SK-N-MC (cell line): ENCODE results near the gene REEP5.
"Not testable (repeated sequence)": the region's sequence is repeated elsewhere in the genome, so short reads cannot be mapped to it uniquely, and the experiment has no call there.

Source experiments
- DNase-seq: peaks from one replicate; pipeline ENCODE4 v3.0.0-alpha.2; 2011; ENCODE audit warnings: low read depth, low spot score
- H3K27ac ChIP-seq: fragments of 200-600 bp; sonication (generic); 2 replicates; pipeline ENCODE4 v1.5.1; 2016; ENCODE audit warnings: mixed run types
- H3K36me3 ChIP-seq: fragments of 200-600 bp; sonication (generic); 2 replicates; pipeline ENCODE4 v1.6.1; 2017; ENCODE audit warnings: antibody characterized with exemption, low read length, mixed read lengths; ENCODE audit not compliant: insufficient read depth
- H3K4me3 ChIP-seq: fragments of 200-600 bp; sonication (generic); 2 replicates; pipeline ENCODE4 v1.5.1; 2016
- H3K9ac ChIP-seq: fragments of 200-600 bp; sonication (generic); 2 replicates; pipeline ENCODE4 v1.8.0; 2017; ENCODE audit warnings: mixed run types, mixed read lengths; ENCODE audit not compliant: insufficient read length
- H3K9me3 ChIP-seq: fragments of 200-600 bp; sonication (generic); 2 replicates; pipeline ENCODE4 v1.6.1; 2017; ENCODE audit warnings: low read depth, mild to moderate bottlenecking, antibody characterized with exemption, low read length, moderate library complexity, mixed read lengths
- EZH2 ChIP-seq: fragments of 200-600 bp; sonication (generic); IDR thresholded peaks from one replicate; pipeline ENCODE4 v1.6.1; 2017; ENCODE audit warnings: antibody characterized with exemption
- FOXP2 ChIP-seq: optimal IDR thresholded peaks from 2 replicates; pipeline ENCODE3; 2011; ENCODE audit warnings: mild to moderate bottlenecking, moderate library complexity; ENCODE audit not compliant: insufficient read depth; ENCODE audit errors: extremely low read length, control extremely low read depth
- POLR2AphosphoS5 ChIP-seq: IDR thresholded peaks from 2 replicates; pipeline ENCODE4 v1.6.1; 2012; ENCODE audit warnings: mild to moderate bottlenecking, low read depth, low read length, borderline replicate concordance

Gene REEP5

GRCh38 chr5:112863549-112863948 is 58.5 kb downstream of the REEP5 start:
- Histone ChIP-seq H3K36me3 (peaks cover 52% of the 10 kb centered on the region), H3K9ac (no peak overlapping the region), H3K4me3 (no peak overlapping the region), H3K27ac (no peak overlapping the region), H3K9me3 (no peaks in the 10 kb centered on the region)
- no peak for DNase-seq
- TF ChIP-seq FOXP2 (no peak), EZH2 (no peak), POLR2AphosphoS5 (no peak)

- TF ChIP-seq POLR2AphosphoS5, result no peak
- TF ChIP-seq EZH2, result no peak
- no peak for TF ChIP-seq FOXP2
Measured at GRCh38 chr5:112862085-112862484, 59.9 kb downstream of the REEP5 start.

GRCh38 chr5:112861638-112861985 is 60.4 kb downstream of the REEP5 start:
- Histone ChIP-seq H3K4me3 (peak overlapping the region; percentile 88), H3K27ac (peak overlapping the region; percentile 64; the same call in 1 of the 2 replicates), H3K9ac (peak overlapping the region; percentile 93), H3K9me3 (no peaks in the 10 kb centered on the region), H3K36me3 (peaks cover 34% of the 10 kb centered on the region)
- DNase-seq, result no peak
- TF ChIP-seq POLR2AphosphoS5, result no peak
- TF ChIP-seq EZH2, result no peak
- no peak for TF ChIP-seq FOXP2

More at GRCh38 chr5:112862085-112862484, 59.9 kb downstream of the REEP5 start:
- no peaks in the 10 kb centered on the region for H3K9me3 ChIP-seq
- no peak for DNase-seq
- peaks cover 39% of the 10 kb centered on the region for H3K36me3 ChIP-seq
- H3K27ac ChIP-seq, result no peak overlapping the region
- peak overlapping the region; percentile 93 for H3K9ac ChIP-seq
- peak overlapping the region; percentile 88 for H3K4me3 ChIP-seq

GRCh38 chr5:112860929-112861637 is 60.9 kb downstream of the REEP5 start, which contains the start of gene SRP19:
TSS of gene SRP19 (plus strand) at chr5:112861287. CDS start at chr5:112861377, 90 bp downstream.
- no peak for TF ChIP-seq FOXP2
- TF ChIP-seq POLR2AphosphoS5, result peak; percentile 78
- H3K9ac ChIP-seq, result peak within 1 kb of the TSS; percentile 93
- peak within 1 kb of the TSS; percentile 91 for H3K27ac ChIP-seq
- peaks cover 29% of the 10 kb centered on the region for H3K36me3 ChIP-seq
- DNase-seq, result peak; percentile 90
- peak within 1 kb of the TSS; percentile 88 for H3K4me3 ChIP-seq
- no peaks in the 10 kb centered on the region for H3K9me3 ChIP-seq

- H3K4me3 ChIP-seq, result peak overlapping the region; percentile 88
- DNase-seq, H3K9me3 ChIP-seq: not testable (repeated sequence)
Measured at GRCh38 chr5:112860571-112860928, 61.5 kb downstream of the REEP5 start.

GRCh38 chr5:112857866-112858265 is 64.2 kb downstream of the REEP5 start:
- H3K27ac ChIP-seq, result no peak overlapping the region
- TF ChIP-seq EZH2, result no peak
- TF ChIP-seq POLR2AphosphoS5, result no peak
- no peak for TF ChIP-seq FOXP2
- H3K9me3 ChIP-seq, result no peaks in the 10 kb centered on the region
- H3K4me3 ChIP-seq, result no peak overlapping the region
- peaks cover 1% of the 10 kb centered on the region for H3K36me3 ChIP-seq
- no peak overlapping the region for H3K9ac ChIP-seq
- no peak for DNase-seq

More at GRCh38 chr5:112860571-112860928, 61.5 kb downstream of the REEP5 start:
- Histone ChIP-seq H3K36me3 (peaks cover 25% of the 10 kb centered on the region), H3K27ac (peak overlapping the region; percentile 91), H3K9ac (peak overlapping the region; percentile 93)

- Histone ChIP-seq H3K36me3 (no peaks in the 10 kb centered on the region), H3K27ac (no peak overlapping the region), H3K9me3 (no peaks in the 10 kb centered on the region), H3K9ac (no peak overlapping the region), H3K4me3 (no peak overlapping the region)
- TF ChIP-seq FOXP2 (no peak), POLR2AphosphoS5 (no peak), EZH2 (no peak)
- no peak for DNase-seq
Measured at GRCh38 chr5:112854651-112855050, 67.4 kb downstream of the REEP5 start.

GRCh38 chr5:112849912-112850311 is 72.1 kb downstream of the REEP5 start:
- DNase-seq, result no peak
- H3K9ac ChIP-seq, result no peak overlapping the region
- no peak overlapping the region for H3K27ac ChIP-seq
- H3K9me3 ChIP-seq, result no peaks in the 10 kb centered on the region
- TF ChIP-seq EZH2 (no peak), POLR2AphosphoS5 (no peak), FOXP2 (no peak)
- H3K4me3 ChIP-seq, result no peak overlapping the region
- no peaks in the 10 kb centered on the region for H3K36me3 ChIP-seq
